Nephron progenitor cell (in vitro differentiated cells): ENCODE measurements around the gene MTHFR.
"Not testable (repeated sequence)": the region's sequence is repeated elsewhere in the genome, so short reads cannot be mapped to it uniquely, and the experiment has no call there.

Experiments
- DNase-seq: peaks from one replicate; pipeline ENCODE4 v3.0.0; 2021
- H3K27ac Mint-ChIP-seq: 2 replicates; pipeline ENCODE4 v1.8.0; 2021; ENCODE audit warnings: mild to moderate bottlenecking, moderate library complexity, mixed read lengths
- H3K27me3 Mint-ChIP-seq: 2 replicates; pipeline ENCODE4 v1.8.0; 2021; ENCODE audit warnings: mild to moderate bottlenecking, low read depth, mixed read lengths; ENCODE audit not compliant: poor library complexity
- H3K36me3 Mint-ChIP-seq: 2 replicates; pipeline ENCODE4 v1.8.0; 2021; ENCODE audit warnings: low read depth, mixed read lengths
- H3K4me1 Mint-ChIP-seq: 2 replicates; pipeline ENCODE4 v1.8.0; 2021; ENCODE audit warnings: mixed read lengths
- H3K4me3 Mint-ChIP-seq: 2 replicates; pipeline ENCODE4 v1.8.0; 2021; ENCODE audit warnings: mild to moderate bottlenecking, moderate library complexity, mixed read lengths
- H3K9me3 Mint-ChIP-seq: 2 replicates; pipeline ENCODE4 v1.8.0; 2021; ENCODE audit warnings: mild to moderate bottlenecking, moderate library complexity, mixed read lengths
- CTCF ChIP-seq: fragments of 200-600 bp; sonication (generic); IDR thresholded peaks from 2 replicates; pipeline ENCODE4 v1.5.0; 2021; ENCODE audit warnings: antibody characterized with exemption

The MTHFR gene

GRCh38 chr1:11804666-11805421, 920 bp downstream of the MTHFR start:
- H3K4me3 Mint-ChIP-seq, result peak overlapping the region; percentile 98
- no peak for TF ChIP-seq CTCF
- peaks cover 32% of the 10 kb centered on the region for H3K36me3 Mint-ChIP-seq
- no peaks in the 10 kb centered on the region for H3K9me3 Mint-ChIP-seq
- H3K27me3 Mint-ChIP-seq, result no peaks in the 10 kb centered on the region
- peak overlapping the region; percentile 74 for H3K27ac Mint-ChIP-seq
- DNase-seq, result no peak
- peaks cover 86% of the 10 kb centered on the region for H3K4me1 Mint-ChIP-seq

- H3K36me3 Mint-ChIP-seq, result peaks cover 27% of the 10 kb centered on the region
- H3K9me3 Mint-ChIP-seq, DNase-seq, H3K27me3 Mint-ChIP-seq: not testable (repeated sequence)
- peak overlapping the region; percentile 98 for H3K4me3 Mint-ChIP-seq
- H3K27ac Mint-ChIP-seq, result peak overlapping the region; percentile 99
- H3K4me1 Mint-ChIP-seq, result peaks cover 82% of the 10 kb centered on the region
These were observed 1.7 kb downstream of the MTHFR start for GRCh38 chr1:11803924-11804665.

- peaks cover 77% of the 10 kb centered on the region for H3K4me1 Mint-ChIP-seq
These were observed 2.5 kb downstream of the MTHFR start for GRCh38 chr1:11802973-11803885.

DNA sequence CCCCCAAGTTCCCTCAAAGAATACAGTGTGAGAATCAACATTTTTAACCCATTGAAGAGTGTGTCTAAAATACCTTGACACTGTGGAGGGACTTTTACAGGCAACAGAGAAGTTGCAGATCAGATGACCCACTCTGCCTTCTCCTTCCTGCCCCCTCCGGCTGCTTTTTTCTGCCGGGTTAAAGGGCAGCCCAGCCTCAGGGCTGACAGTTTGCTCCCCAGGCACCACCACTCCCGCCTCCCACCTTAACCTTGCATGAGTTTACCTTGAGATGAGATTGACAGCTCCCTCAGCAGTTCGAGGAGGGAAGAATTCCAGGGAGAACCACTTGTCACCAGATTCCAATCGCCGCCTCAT, 3.2 kb downstream of the MTHFR start:
- peaks cover 15% of the 10 kb centered on the region for H3K36me3 Mint-ChIP-seq
- DNase-seq, result peak; percentile 32
- H3K9me3 Mint-ChIP-seq, result no peaks in the 10 kb centered on the region

More at GRCh38 chr1:11802973-11803885, 2.5 kb downstream of the MTHFR start:
- TF ChIP-seq CTCF, result no peak
- Mint-ChIP-seq H3K27ac (peak overlapping the region; percentile 99), H3K27me3 (no peaks in the 10 kb centered on the region), H3K36me3 (peaks cover 21% of the 10 kb centered on the region), H3K9me3 (no peaks in the 10 kb centered on the region), H3K4me3 (peak overlapping the region; percentile 98)
- peak; percentile 91 for DNase-seq

DNA sequence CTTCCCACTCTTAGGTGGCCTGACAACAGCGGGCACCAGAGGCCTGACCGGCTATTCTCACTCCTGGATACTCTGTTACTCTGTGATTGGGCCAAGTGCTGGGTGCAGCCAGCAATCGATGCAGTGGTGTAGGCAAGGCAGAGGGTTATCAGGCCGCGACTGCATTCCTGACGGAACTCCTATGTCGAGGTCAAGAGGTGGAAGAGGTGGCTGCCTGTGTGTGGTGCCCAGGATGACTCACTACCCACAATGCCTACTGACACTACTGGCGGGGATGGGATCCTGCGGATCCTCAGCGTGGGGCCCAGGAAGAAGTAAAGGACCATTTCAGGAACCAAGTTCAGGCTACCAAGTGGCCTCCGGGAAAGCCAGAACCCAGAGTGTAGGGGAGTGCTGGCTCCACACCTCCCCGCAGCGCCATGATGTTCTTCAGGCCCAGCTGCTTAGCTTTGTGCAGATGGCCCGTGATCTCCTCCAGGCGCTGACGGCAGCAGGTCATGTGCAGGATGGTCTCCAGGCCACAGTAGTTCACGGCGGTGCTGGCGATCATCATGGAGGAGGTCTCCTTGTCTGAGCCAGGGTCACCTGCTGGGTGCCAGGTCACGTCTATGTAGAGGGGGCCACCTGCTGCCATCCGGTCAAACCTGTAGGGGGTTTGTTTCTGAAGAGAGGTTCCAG, 4.9 kb downstream of the MTHFR start:
- Mint-ChIP-seq H3K4me3 (peak overlapping the region; percentile 45), H3K9me3 (no peaks in the 10 kb centered on the region), H3K4me1 (peaks cover 74% of the 10 kb centered on the region), H3K27me3 (no peaks in the 10 kb centered on the region), H3K27ac (no peak overlapping the region), H3K36me3 (peaks cover 16% of the 10 kb centered on the region)
- no peak for TF ChIP-seq CTCF
- DNase-seq, result no peak

More for the DNA sequence above, 3.2 kb downstream of the MTHFR start:
- Mint-ChIP-seq H3K4me1 (peaks cover 77% of the 10 kb centered on the region), H3K4me3 (peak overlapping the region; percentile 98), H3K27ac (peak overlapping the region; percentile 99), H3K27me3 (no peaks in the 10 kb centered on the region)
- no peak for TF ChIP-seq CTCF
